NT2/D1 (cell line): ENCODE results near the gene C19orf33.
A peak's percentile ranks its signal among the peaks of the same experiment; 100 is the strongest.
"Not testable (repeated sequence)": the region's sequence is repeated elsewhere in the genome, so short reads cannot be mapped to it uniquely, and the experiment has no call there.

Source experiments
- DNase-seq: peaks from one replicate; pipeline ENCODE4 v3.0.0-alpha.2; 2011; ENCODE audit warnings: low read depth, low spot score
- H3K27me3 ChIP-seq: 2 replicates; pipeline ENCODE4 v1.6.0; 2011; ENCODE audit warnings: mild to moderate bottlenecking; ENCODE audit not compliant: insufficient read length, insufficient read depth
- H3K36me3 ChIP-seq: 2 replicates; pipeline ENCODE4 v1.6.1; 2011; ENCODE audit warnings: mild to moderate bottlenecking, low read length, mixed read lengths; ENCODE audit not compliant: insufficient read depth, insufficient read length
- H3K4me1 ChIP-seq: 2 replicates; pipeline ENCODE4 v1.5.1; 2011; ENCODE audit not compliant: insufficient read depth, insufficient read length
- H3K4me3 ChIP-seq: 2 replicates; pipeline ENCODE4 v1.5.1; 2011; ENCODE audit warnings: low read depth; ENCODE audit not compliant: insufficient read length
- H3K9ac ChIP-seq: 2 replicates; pipeline ENCODE4 v1.6.0; 2011; ENCODE audit warnings: low read depth; ENCODE audit not compliant: insufficient read length
- H3K9me3 ChIP-seq: 2 replicates; pipeline ENCODE4 v1.5.1; 2011; ENCODE audit warnings: mild to moderate bottlenecking, low read length; ENCODE audit not compliant: insufficient read depth
- SUZ12 ChIP-seq: IDR thresholded peaks from 2 replicates; pipeline ENCODE4 v1.6.1; 2011; ENCODE audit not compliant: insufficient read length, insufficient read depth; ENCODE audit errors: extremely low read depth
- YY1 ChIP-seq: IDR thresholded peaks from 2 replicates; pipeline ENCODE4 v1.6.1; 2011; ENCODE audit not compliant: insufficient read length, insufficient read depth
- ZNF274 ChIP-seq: IDR thresholded peaks from 2 replicates; pipeline ENCODE4 v1.6.1; 2011; ENCODE audit warnings: mild to moderate bottlenecking, low read depth, low read length

Gene C19orf33

DNA sequence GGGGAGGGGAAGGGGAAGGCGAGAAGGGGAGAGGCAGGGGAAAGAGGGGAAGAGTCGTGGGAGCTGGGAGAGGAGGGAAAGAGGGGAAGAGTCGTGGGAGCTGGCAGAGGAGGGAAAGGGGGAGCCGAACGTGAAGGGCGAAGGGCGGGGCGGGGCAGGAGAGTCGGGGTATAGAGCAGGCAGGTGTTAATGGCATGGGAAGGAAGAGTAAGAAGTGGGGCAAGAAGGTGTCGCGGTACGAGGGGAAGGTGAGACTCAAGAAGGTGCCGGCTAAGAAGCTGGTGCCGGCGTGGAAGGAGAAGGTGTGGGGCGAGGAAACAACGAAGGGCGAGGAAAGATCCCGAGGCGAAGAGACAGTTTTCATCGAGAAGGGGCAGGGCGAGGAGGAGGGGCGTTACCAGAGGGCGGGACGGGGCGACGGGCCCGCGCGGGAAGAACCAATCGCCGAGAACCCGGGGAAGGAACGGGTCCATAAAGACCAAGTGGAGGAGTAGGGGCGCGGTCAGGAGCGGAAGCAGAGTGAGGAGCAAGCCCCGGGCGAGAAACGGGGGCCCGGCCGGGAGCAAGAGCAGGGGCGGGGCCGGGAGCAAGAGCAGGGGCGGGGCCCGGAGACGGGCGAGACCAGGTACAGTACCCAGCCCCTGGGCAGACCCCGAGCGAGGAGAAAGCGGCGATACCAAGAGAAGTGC is 32.0 kb downstream of the C19orf33 start:
- H3K9ac ChIP-seq = peak overlapping the region; percentile 61
- no peaks in the 10 kb centered on the region for H3K36me3 ChIP-seq
- peaks cover 3% of the 10 kb centered on the region for H3K4me1 ChIP-seq
- no peaks in the 10 kb centered on the region for H3K9me3 ChIP-seq
- peak; percentile 73 for DNase-seq
- TF ChIP-seq ZNF274 (no peak), YY1 (no peak)
- peak overlapping the region; percentile 46 for H3K4me3 ChIP-seq
- no peaks in the 10 kb centered on the region for H3K27me3 ChIP-seq

DNA sequence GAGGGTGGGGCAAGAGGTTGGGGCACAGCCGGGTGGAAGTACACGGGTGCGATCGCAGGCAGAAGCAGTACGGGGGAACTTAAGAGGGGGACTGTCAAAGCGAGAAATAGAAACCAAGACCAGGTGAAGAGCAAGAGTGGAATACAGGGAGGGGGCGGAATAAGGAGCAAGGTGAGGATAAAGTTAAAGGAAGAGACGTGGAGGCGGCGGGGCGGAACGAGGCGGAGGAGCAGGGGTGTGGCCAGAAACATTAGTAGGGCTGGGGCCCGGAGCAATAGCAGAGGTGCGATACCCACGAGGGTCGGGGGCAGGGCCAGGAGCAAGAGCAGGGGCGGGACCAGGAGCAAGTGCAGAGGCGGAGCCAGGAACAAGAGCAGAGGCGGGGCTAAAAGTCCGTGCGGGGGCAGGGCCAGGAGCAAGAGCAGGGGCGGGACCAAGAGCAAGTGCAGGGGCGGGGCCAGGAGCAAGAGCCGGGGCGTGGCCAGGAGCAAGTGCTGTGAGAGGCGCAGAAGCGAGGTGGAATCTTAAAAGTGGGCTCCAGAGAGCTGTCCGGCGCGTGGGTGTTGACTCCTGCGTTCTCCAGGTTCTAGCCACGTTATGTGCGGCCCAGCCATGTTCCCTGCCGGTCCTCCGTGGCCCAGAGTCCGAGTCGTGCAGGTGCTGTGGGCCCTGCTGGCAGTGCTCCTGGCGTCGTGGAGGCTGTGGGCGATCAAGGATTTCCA is 32.7 kb downstream of the C19orf33 start:
- Histone ChIP-seq H3K27me3 (no peaks in the 10 kb centered on the region), H3K4me1 (peaks cover 3% of the 10 kb centered on the region), H3K4me3 (peak overlapping the region; percentile 47), H3K9me3 (no peaks in the 10 kb centered on the region), H3K36me3 (no peaks in the 10 kb centered on the region), H3K9ac (peak overlapping the region; percentile 81)
- DNase-seq = peak; percentile 81
- TF ChIP-seq ZNF274 (no peak), SUZ12 (no peak), YY1 (no peak)

DNA sequence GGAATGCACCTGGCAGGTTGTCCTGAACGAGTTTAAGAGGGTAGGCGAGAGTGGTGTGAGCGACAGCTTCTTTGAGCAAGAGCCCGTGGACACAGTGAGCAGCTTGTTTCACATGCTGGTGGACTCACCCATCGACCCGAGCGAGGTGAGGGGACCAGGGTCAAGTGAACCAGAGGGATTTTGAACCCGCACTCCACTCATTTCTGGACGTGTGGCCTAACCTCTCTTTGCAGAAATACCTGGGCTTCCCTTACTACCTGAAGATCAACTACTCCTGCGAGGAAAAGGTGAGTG is 33.3 kb downstream of the C19orf33 start:
- TF ChIP-seq SUZ12 = no peak
- no peak for TF ChIP-seq YY1
- TF ChIP-seq ZNF274 = no peak
- H3K4me1 ChIP-seq = peaks cover 3% of the 10 kb centered on the region
- peak overlapping the region; percentile 81 for H3K9ac ChIP-seq
- no peaks in the 10 kb centered on the region for H3K36me3 ChIP-seq
- no peaks in the 10 kb centered on the region for H3K9me3 ChIP-seq
- no peak for DNase-seq
- peak overlapping the region; percentile 47 for H3K4me3 ChIP-seq
- no peaks in the 10 kb centered on the region for H3K27me3 ChIP-seq

DNA sequence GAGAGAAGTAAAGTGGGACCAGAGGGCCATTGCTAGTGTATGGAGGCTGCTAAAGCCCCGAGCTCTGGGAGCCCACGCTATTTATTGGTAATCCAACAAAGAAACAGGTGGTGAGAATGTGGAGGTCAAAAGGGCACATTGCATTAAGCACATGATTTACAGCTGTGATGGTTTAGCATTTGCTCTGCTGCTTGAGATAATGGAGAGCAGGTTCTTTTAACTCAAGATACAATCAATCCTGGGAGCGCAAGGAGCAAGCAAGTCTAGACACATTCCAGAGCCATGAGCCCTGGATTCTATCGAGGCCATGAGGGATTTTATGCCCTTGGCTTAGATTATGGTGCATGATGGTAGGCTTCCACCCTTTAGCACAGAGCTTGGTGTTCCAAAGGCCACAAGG is 35.0 kb downstream of the C19orf33 start:
- DNase-seq, H3K27me3 ChIP-seq, H3K9ac ChIP-seq, H3K9me3 ChIP-seq, H3K4me3 ChIP-seq, H3K4me1 ChIP-seq, H3K36me3 ChIP-seq: not testable (repeated sequence)

DNA sequence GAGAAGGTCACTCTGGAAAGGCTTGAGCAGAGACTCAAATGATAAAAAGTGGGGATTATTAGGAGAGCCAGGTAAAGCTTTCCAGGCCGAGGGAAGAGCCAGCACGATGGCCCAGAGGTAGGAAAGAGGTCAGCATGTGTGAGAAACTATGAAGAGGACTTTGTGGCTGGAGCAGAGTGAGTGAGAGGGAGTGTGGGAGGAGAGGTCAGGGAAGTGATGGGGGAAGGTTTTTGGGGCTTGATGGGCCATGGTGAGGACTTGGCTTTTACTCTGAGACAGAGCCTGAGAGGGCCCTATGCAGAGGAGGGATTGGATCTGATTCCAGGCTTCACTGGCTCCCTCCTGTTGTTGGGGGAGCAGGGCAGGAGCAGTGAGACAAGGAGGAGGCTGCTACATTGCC is 36.9 kb downstream of the C19orf33 start:
- TF ChIP-seq SUZ12 (no peak), ZNF274 (no peak), YY1 (no peak)
- no peak overlapping the region for H3K9ac ChIP-seq
- peaks cover 3% of the 10 kb centered on the region for H3K4me1 ChIP-seq
- H3K9me3 ChIP-seq = no peaks in the 10 kb centered on the region
- H3K36me3 ChIP-seq = no peaks in the 10 kb centered on the region
- no peak overlapping the region for H3K4me3 ChIP-seq
- no peaks in the 10 kb centered on the region for H3K27me3 ChIP-seq
- no peak for DNase-seq

DNA sequence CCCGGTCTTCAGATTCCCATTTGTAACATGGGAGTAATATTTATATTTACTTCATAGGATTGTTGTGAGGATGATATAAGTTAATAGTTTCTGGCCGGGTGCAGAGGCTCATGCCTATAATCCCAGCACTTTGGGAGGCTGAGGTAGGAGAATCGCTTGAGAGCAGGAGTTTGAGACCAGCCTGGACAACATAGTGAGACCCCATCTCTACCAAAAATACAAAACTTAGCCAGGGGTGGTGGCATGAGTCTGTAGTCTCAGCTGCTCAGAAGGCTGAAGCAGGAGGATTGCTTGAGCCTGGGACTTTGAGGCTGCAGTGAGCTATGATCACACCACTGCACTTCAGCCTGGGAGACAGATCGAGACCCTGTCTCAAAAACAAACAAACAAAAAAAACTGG is 42.8 kb downstream of the C19orf33 start:
- TF ChIP-seq ZNF274 = no peak
- no peak for TF ChIP-seq SUZ12
- H3K9me3 ChIP-seq = no peaks in the 10 kb centered on the region
- DNase-seq = no peak
- peaks cover under 1% of the 10 kb centered on the region for H3K4me1 ChIP-seq
- no peak overlapping the region for H3K4me3 ChIP-seq
- no peaks in the 10 kb centered on the region for H3K36me3 ChIP-seq
- no peak overlapping the region for H3K9ac ChIP-seq
- no peaks in the 10 kb centered on the region for H3K27me3 ChIP-seq

DNA sequence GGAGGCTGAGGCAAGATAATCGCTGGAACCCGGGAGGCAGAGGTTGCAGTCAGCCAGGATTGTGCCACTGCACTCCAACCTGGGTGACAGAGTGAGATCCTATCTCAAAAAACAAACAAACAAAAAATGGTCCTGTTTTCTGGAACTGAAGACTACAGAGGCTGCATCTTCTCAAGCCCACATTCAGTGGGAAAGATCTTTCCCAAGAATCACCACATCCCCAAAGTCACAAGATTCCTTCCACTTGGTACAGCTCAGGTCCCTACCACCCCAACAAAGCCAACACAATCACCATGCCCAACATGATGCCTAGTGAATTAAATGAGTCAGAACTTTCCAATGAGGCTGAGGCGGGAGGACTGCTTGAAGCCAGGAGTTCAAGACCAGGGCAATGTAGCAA is 46.8 kb downstream of the C19orf33 start:
- H3K4me1 ChIP-seq = peaks cover 6% of the 10 kb centered on the region
- H3K9ac ChIP-seq = no peak overlapping the region
- no peaks in the 10 kb centered on the region for H3K9me3 ChIP-seq
- H3K36me3 ChIP-seq = no peaks in the 10 kb centered on the region
- no peak overlapping the region for H3K4me3 ChIP-seq
- TF ChIP-seq ZNF274 = no peak
- no peak for TF ChIP-seq YY1
- no peak for TF ChIP-seq SUZ12
- no peak for DNase-seq
- no peaks in the 10 kb centered on the region for H3K27me3 ChIP-seq
